Sigmoid colon (tissue), 7 donors: Measurements from ENCODE around the gene IGFBP3. TPM values are rescaled to one million over a fixed set of nuclear protein-coding genes. Genes with fewer than 3 reads are reported as not detected.

Experiments used
- DNase-seq: peaks from one replicate; pipeline ENCODE4 v3.0.0-alpha.2; 2019
- H3K27ac ChIP-seq, 4 donors: fragments of 200-600 bp; sonication (generic); one replicate each; pipeline ENCODE4 v1.5.1; 2016 to 2019; ENCODE audit warnings: mild to moderate bottlenecking in 1 of 4
- H3K27me3 ChIP-seq, 3 donors: fragments of 200-600 bp; sonication (generic); one replicate each; pipeline ENCODE4 v1.5.1; 2019; ENCODE audit warnings: mild to moderate bottlenecking in 1 of 3
- H3K36me3 ChIP-seq, 4 donors: fragments of 200-600 bp; sonication (generic); one replicate each; pipeline ENCODE4 v1.5.1; 2016 to 2019
- H3K4me1 ChIP-seq, 4 donors: fragments of 200-600 bp; sonication (generic); one replicate each; pipeline ENCODE4 v1.5.1; 2017 to 2019
- H3K4me3 ChIP-seq, 4 donors: fragments of 200-600 bp; sonication (generic); one replicate each; pipeline ENCODE4 v1.5.1; 2017 to 2019; ENCODE audit warnings: mild to moderate bottlenecking in 2 of 4, moderate library complexity in 1 of 4
- H3K9me3 ChIP-seq, 4 donors: fragments of 200-600 bp in 3 of 4; sonication (generic) in 3 of 4; one replicate each; pipeline versions ENCODE4 v1.5.1 to v1.6.1; 2013 to 2019
- EP300 ChIP-seq, 4 donors: sonication (generic); formaldehyde crosslinking; IDR thresholded peaks; one replicate each; pipeline ENCODE4 v1.6.1; 2017; ENCODE audit warnings: antibody characterized with exemption in 4 of 4
- POLR2A ChIP-seq, 2 donors: fragments of 450-650 bp; IDR thresholded peaks; one replicate each; pipeline ENCODE4 v1.6.1; 2016; ENCODE audit warnings: antibody characterized with exemption in 2 of 2, mild to moderate bottlenecking in 2 of 2, moderate library complexity in 2 of 2
- POLR2AphosphoS5 ChIP-seq, 4 donors: sonication (generic); formaldehyde crosslinking; IDR thresholded peaks; one replicate each; pipeline ENCODE4 v1.6.1; 2017; ENCODE audit warnings: antibody characterized with exemption in 4 of 4
- WGBS, 2 donors: extraction: QIAGEN DNeasy Blood & Tissue Kit; methylation state at CpG; one replicate each; pipeline ENCODE4 v1.1.7; 2013; 5-methylcytosine and 5-hydroxymethylcytosine counted together
- intact Hi-C: fragments of 100-400 bp; cut with DNase I; formaldehyde crosslinking; loops from one replicate; pipeline ENCODE4 v1.15.1; 2023
- polyA plus RNA-seq, 3 donors: library from polyadenylated mRNA; stranded (reverse); fragments of 200-250 nt; gene quantifications; one replicate each; pipeline ENCODE4 v1.2.3, GENCODE V29; 2013
- total RNA-seq, 4 donors: library from RNA; depleted of rRNA; stranded (reverse); fragments of >200 nt; gene quantifications; one replicate each; pipeline ENCODE4 v1.1.0, GENCODE V29; 2016
- TF ChIP-seq, protein P1 (sequence below), 4 experiments: fragments of 450-650 bp in 3 of 4; fragments of 200-600 bp in 1 of 4; IDR thresholded peaks; one replicate each; pipeline ENCODE4 v1.5.1; 2016 to 2019; ENCODE audit warnings: antibody characterized with exemption in 4 of 4, mild to moderate bottlenecking in 3 of 4, moderate library complexity in 2 of 4
- donor health status: healthy with polysubstance abuse.
- donor health status: Bipolar disorder and iron deficiency.
- donor health status: healthy.

IGFBP3 gene
- total and polyA plus RNA-seq, 7 donors = 4.8 to 330 (median 54.0) TPM

DNA sequence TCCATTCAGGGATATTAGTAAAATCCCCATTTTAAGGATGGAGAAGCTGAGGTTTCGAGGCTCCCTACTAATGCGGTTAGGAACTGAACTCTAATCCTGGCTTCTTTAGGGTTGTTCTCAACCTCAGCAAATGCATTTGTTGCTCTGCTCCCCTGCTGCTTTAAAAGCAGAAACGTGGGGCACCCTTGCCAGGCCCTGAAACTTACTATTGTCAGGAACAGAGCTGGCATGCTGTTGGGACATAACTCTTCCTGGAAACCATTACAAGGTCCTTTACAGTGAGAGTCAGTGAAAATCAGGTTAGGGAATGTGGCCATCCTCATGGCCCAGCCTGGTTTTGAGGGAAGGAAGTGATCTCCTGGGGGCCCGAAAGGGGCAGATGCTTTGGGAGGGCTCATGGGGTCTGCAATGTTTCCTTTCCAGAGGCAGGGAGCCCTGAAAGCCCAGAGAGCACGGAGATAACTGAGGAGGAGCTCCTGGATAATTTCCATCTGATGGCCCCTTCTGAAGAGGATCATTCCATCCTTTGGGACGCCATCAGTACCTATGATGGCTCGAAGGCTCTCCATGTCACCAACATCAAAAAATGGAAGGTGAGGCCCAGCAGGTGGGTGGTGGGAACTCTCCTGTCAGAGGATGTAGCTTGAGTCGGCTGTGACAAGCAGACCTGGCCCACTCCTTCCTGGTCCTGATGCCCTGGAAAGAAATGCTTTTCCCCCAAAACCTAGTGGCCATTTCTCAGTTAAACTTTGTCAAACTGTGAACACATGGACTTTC, 30.8 kb downstream of the IGFBP3 start:
- H3K4me3 ChIP-seq = no peak overlapping the region
- intact Hi-C loops = no loop called here
- peaks cover 0 to 11% (median 9%) of the 10 kb centered on the region in 4 donors for H3K4me1 ChIP-seq
- DNase-seq = no peak
- TF ChIP-seq POLR2AphosphoS5 (IDR thresholded peaks at IDR 0.05) (no peak), EP300 (IDR thresholded peaks at IDR 0.05) (no peak), POLR2A (IDR thresholded peaks at IDR 0.05) (no peak)
- TF ChIP-seq, protein P1, sequence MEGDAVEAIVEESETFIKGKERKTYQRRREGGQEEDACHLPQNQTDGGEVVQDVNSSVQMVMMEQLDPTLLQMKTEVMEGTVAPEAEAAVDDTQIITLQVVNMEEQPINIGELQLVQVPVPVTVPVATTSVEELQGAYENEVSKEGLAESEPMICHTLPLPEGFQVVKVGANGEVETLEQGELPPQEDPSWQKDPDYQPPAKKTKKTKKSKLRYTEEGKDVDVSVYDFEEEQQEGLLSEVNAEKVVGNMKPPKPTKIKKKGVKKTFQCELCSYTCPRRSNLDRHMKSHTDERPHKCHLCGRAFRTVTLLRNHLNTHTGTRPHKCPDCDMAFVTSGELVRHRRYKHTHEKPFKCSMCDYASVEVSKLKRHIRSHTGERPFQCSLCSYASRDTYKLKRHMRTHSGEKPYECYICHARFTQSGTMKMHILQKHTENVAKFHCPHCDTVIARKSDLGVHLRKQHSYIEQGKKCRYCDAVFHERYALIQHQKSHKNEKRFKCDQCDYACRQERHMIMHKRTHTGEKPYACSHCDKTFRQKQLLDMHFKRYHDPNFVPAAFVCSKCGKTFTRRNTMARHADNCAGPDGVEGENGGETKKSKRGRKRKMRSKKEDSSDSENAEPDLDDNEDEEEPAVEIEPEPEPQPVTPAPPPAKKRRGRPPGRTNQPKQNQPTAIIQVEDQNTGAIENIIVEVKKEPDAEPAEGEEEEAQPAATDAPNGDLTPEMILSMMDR (IDR thresholded peaks at IDR 0.05) = no peak
- no peaks in the 10 kb centered on the region for H3K9me3 ChIP-seq
- H3K27ac ChIP-seq = no peak overlapping the region
- 82 to 86% methylated on average over 8 of the region's 8 CpGs for WGBS, 2 donors
- H3K27me3 ChIP-seq = peaks cover 8 to 39% (median 33%) of the 10 kb centered on the region in 3 donors
- H3K36me3 ChIP-seq = no peaks in the 10 kb centered on the region

DNA sequence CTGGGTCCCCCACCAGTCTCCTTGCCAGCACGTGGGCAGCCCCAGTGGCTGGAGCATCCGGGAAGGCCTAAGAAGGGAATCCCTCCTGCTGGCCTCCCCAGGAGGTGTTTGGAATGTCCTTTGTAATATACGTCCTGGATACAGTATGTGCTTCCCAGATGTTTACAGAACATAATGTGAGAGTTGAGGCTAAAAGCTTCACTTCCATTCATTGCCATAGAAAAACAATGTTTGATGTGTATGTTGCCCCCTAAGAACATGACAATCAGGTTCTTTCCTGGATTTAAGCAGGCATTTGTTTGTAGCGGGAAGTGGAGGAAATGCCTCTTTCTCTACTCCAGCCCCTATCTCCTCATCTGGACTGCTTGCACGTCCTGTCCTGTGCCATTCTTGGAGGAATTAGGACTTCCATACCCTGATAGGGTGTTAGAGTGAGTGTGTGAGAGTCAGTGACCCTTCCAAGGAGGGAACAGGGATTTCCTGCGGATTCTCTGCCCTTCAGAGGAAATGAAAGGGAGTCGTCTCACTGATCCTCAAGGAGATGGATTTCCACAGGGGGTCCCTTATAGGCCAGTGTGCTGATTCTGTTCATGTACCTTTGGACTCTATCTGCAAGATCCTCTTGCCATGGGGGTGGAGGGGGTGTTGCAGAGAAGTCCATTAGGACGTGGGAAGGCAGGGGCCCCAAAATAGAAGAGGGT, 31.6 kb downstream of the IGFBP3 start:
- 49 to 56% methylated on average over 8 of the region's 8 CpGs for WGBS, 2 donors
- Histone ChIP-seq H3K27me3 (peaks cover 8 to 47% (median 33%) of the 10 kb centered on the region in 3 donors), H3K9me3 (no peaks in the 10 kb centered on the region), H3K27ac (no peak overlapping the region), H3K4me3 (no peak overlapping the region), H3K4me1 (peaks cover 0 to 11% (median 9%) of the 10 kb centered on the region in 4 donors), H3K36me3 (no peaks in the 10 kb centered on the region)
- intact Hi-C loops = no loop called here
- TF ChIP-seq POLR2A (IDR thresholded peaks at IDR 0.05) (no peak), EP300 (IDR thresholded peaks at IDR 0.05) (no peak), POLR2AphosphoS5 (IDR thresholded peaks at IDR 0.05) (no peak)
- TF ChIP-seq, protein P1 (IDR thresholded peaks at IDR 0.05) = no peak
- DNase-seq = no peak

DNA sequence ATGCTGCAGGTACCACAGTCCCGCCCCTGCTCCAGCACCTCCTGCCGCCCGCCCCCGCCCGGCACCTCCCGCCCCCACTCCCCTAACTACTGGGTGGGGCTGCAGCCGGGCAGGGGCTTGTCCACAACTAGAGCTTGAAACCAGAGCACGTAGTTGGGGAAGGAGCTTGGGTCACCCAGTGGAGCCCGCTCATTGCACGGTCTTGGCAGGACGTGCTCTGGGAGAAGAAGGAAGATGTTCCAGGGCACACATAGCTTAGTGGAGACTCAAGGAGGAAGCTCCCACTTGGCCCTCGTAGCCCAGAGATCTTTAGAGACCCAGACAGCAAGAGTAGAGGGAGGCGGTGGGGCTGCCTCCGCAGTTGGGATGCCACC, 32.1 kb downstream of the IGFBP3 start:
- H3K4me3 ChIP-seq = peak overlapping the region in 2 of 4 donors; percentile 35 to 36
- WGBS, 2 donors = 14 to 15% methylated on average over 14 of the region's 14 CpGs
- intact Hi-C loops = no loop called here

DNA sequence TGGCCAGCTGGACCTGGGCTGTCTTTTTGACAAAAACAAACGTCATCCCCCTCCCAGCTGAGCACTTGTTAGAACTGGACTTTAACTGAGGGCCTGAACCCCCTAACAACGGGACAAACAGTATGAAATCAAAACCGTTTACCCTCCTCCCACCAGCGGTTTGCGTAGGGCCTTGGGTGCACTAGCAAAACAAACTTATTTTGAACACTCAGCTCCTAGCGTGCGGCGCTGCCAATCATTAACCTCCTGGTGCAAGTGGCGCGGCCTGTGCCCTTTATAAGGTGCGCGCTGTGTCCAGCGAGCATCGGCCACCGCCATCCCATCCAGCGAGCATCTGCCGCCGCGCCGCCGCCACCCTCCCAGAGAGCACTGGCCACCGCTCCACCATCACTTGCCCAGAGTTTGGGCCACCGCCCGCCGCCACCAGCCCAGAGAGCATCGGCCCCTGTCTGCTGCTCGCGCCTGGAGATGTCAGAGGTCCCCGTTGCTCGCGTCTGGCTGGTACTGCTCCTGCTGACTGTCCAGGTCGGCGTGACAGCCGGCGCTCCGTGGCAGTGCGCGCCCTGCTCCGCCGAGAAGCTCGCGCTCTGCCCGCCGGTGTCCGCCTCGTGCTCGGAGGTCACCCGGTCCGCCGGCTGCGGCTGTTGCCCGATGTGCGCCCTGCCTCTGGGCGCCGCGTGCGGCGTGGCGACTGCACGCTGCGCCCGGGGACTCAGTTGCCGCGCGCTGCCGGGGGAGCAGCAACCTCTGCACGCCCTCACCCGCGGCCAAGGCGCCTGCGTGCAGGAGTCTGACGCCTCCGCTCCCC, 32.7 kb downstream of the IGFBP3 start, which contains the start of gene IGFBP1:
Gene IGFBP1 (plus strand): TSS at position 304 of the 808 bp plus-strand sequence. CDS start 165 bp downstream, at position 469.
- WGBS, 2 donors = 2 to 4% methylated on average over 73 of the region's 73 CpGs
- intact Hi-C loops = no loop called here
- H3K27me3 ChIP-seq = peaks cover 8 to 49% (median 33%) of the 10 kb centered on the region in 3 donors

More for the DNA sequence above, 32.1 kb downstream of the IGFBP3 start:
- TF ChIP-seq POLR2AphosphoS5 (IDR thresholded peaks at IDR 0.05) = no peak
- no peak for TF ChIP-seq EP300 (IDR thresholded peaks at IDR 0.05)
- no peak for TF ChIP-seq POLR2A (IDR thresholded peaks at IDR 0.05)
- TF ChIP-seq, protein P1 (IDR thresholded peaks at IDR 0.05) = no peak
- peaks cover 0 to 11% (median 9%) of the 10 kb centered on the region in 4 donors for H3K4me1 ChIP-seq
- H3K27me3 ChIP-seq = peaks cover 8 to 49% (median 33%) of the 10 kb centered on the region in 3 donors
- DNase-seq = no peak
- no peak overlapping the region for H3K27ac ChIP-seq
- H3K9me3 ChIP-seq = no peaks in the 10 kb centered on the region
- no peaks in the 10 kb centered on the region for H3K36me3 ChIP-seq

More for the DNA sequence above, 32.7 kb downstream of the IGFBP3 start, which contains the start of gene IGFBP1:
- no peak for DNase-seq
- Histone ChIP-seq H3K9me3 (no peaks in the 10 kb centered on the region), H3K27ac (no peak within 1 kb of the TSS), H3K36me3 (no peaks in the 10 kb centered on the region), H3K4me3 (peak within 1 kb of the TSS in 2 of 4 donors; percentile 35 to 36), H3K4me1 (peaks cover 0 to 11% (median 9%) of the 10 kb centered on the region in 4 donors)
- TF ChIP-seq, protein P1 (IDR thresholded peaks at IDR 0.05) = no peak
- TF ChIP-seq POLR2A (IDR thresholded peaks at IDR 0.05) (no peak), EP300 (IDR thresholded peaks at IDR 0.05) (no peak), POLR2AphosphoS5 (IDR thresholded peaks at IDR 0.05) (no peak)
